Caco-2 (cell line): Measurements from ENCODE around the gene INPP4B. TPM values are rescaled to one million over a fixed set of nuclear protein-coding genes. Genes with fewer than 3 reads are reported as not detected.

ENCODE experiments used
- BruUV-seq: library from RNA; stranded (reverse); fragments of 400-500 nt; replicated peaks from 2 replicates; lab custom pipeline; 2021; lab: Mats Ljungman, UMichigan
- CTCF ChIA-PET: fragments of 300-600 bp; sonication (Branson Sonifier 250); formaldehyde crosslinking; loops from one replicate; lab custom pipeline; 2022; ENCODE audit warnings: antibody characterized with exemption; lab: Charles Lee
- POLR2A ChIA-PET: fragments of 300-600 bp; sonication (Branson Sonifier 250); formaldehyde crosslinking; loops from one replicate; lab custom pipeline; 2022; ENCODE audit warnings: antibody characterized with exemption; lab: Charles Lee
- DNase-seq, 2 experiments: peaks; one replicate each; pipeline versions ENCODE4 v3.0.0 to v3.0.0-alpha.2; 2020 to 2022
- H3K27me3 ChIP-seq: replicated peaks from 2 replicates; pipeline ENCODE4 v1.6.0; 2011; ENCODE audit warnings: low read length; ENCODE audit not compliant: control insufficient read depth, insufficient read depth
- H3K36me3 ChIP-seq: 2 replicates; pipeline ENCODE4 v1.5.1; 2011; ENCODE audit warnings: low read length; ENCODE audit not compliant: control insufficient read depth, insufficient read depth
- H3K4me1 ChIP-seq: fragments of 250-450 bp; sonication (Bioruptor Pico); 2 replicates; pipeline ENCODE4 v1.5.1; 2020; ENCODE audit warnings: mild to moderate bottlenecking
- H3K4me3 ChIP-seq: 2 replicates; pipeline ENCODE4 v1.5.1; 2011; ENCODE audit warnings: low read depth, mild to moderate bottlenecking, control low read depth, low read length
- H3K9me3 ChIP-seq: fragments of 250-450 bp; sonication (Bioruptor Pico); 2 replicates; pipeline ENCODE4 v1.5.1; 2020; ENCODE audit warnings: mild to moderate bottlenecking, moderate library complexity
- H3K27ac Mint-ChIP-seq: one replicate; pipeline ENCODE4 v1.8.0; 2022; ENCODE audit warnings: mixed read lengths; ENCODE audit not compliant: unreplicated experiment
- H3K27me3 Mint-ChIP-seq: one replicate; pipeline ENCODE4 v1.8.0; 2022; ENCODE audit warnings: mixed read lengths; ENCODE audit not compliant: insufficient read depth, unreplicated experiment
- H3K36me3 Mint-ChIP-seq: one replicate; pipeline ENCODE4 v1.8.0; 2022; ENCODE audit warnings: mild to moderate bottlenecking, mixed read lengths; ENCODE audit not compliant: insufficient read depth, unreplicated experiment
- H3K4me1 Mint-ChIP-seq: one replicate; pipeline ENCODE4 v1.8.0; 2022; ENCODE audit warnings: low read depth, mixed read lengths; ENCODE audit not compliant: unreplicated experiment
- H3K4me3 Mint-ChIP-seq: one replicate; pipeline ENCODE4 v1.8.0; 2022; ENCODE audit warnings: mild to moderate bottlenecking, moderate library complexity, mixed read lengths; ENCODE audit not compliant: unreplicated experiment
- H3K9me3 Mint-ChIP-seq: one replicate; pipeline ENCODE4 v1.8.0; 2022; ENCODE audit warnings: mixed read lengths; ENCODE audit not compliant: unreplicated experiment
- intact Hi-C: fragments of 100-400 bp; cut with micrococcal nuclease; formaldehyde crosslinking; loops from one replicate; pipeline ENCODE4 v1.10.0; 2022; ENCODE audit not compliant: unreplicated experiment
- total RNA-seq: library from RNA; stranded (reverse); gene quantifications from 2 replicates; pipeline ENCODE4 v1.2.3, GENCODE V29; 2022
- TF ChIP-seq, protein P1 (sequence below), 2 experiments: fragments of 200-600 bp in 1 of 2; IDR thresholded peaks; 1 replicate in 1 of 2; 2 replicates in 1 of 2; pipeline versions ENCODE4 v1.5.1 to v1.8.0; 2011 to 2022; ENCODE audit warnings: antibody characterized with exemption in 1 of 2, control low read depth in 1 of 2, inconsistent platforms in 1 of 2, low read depth in 1 of 2, low read length in 1 of 2, mild to moderate bottlenecking in 1 of 2, moderate library complexity in 1 of 2; ENCODE audit not compliant: insufficient read depth in 1 of 2, severe bottlenecking in 1 of 2, unreplicated experiment in 1 of 2

INPP4B gene
- total RNA-seq, 1 experiment from 2014 or later = 10.3 TPM

DNA sequence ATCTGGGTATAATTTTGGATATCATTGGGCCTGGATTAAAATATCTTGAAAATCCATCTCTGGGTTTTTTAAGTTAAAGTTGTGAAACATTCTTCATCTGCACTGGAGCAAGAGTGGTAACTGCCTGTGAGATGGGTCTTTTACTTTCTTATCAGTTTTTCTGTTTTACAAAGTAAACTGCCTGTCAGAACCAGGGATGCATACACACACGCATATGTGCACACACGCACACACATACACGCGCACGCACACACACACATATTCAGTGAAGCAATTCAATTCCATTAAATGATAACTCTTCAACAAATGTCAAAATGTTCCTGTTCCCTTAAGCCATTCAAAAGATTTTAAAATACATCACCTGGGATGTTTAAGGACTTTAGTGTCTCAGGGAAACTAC, 515.8 kb downstream of the INPP4B start:
- no peaks in the 10 kb centered on the region for H3K36me3 Mint-ChIP-seq
- no peak for DNase-seq
- no peaks in the 10 kb centered on the region for H3K27me3 Mint-ChIP-seq
- Histone ChIP-seq H3K27me3 (no peaks in the 10 kb centered on the region), H3K9me3 (no peaks in the 10 kb centered on the region), H3K4me1 (no peaks in the 10 kb centered on the region), H3K4me3 (no peak overlapping the region), H3K36me3 (no peaks in the 10 kb centered on the region)
- H3K4me1 Mint-ChIP-seq = no peaks in the 10 kb centered on the region
- TF ChIP-seq, protein P1, sequence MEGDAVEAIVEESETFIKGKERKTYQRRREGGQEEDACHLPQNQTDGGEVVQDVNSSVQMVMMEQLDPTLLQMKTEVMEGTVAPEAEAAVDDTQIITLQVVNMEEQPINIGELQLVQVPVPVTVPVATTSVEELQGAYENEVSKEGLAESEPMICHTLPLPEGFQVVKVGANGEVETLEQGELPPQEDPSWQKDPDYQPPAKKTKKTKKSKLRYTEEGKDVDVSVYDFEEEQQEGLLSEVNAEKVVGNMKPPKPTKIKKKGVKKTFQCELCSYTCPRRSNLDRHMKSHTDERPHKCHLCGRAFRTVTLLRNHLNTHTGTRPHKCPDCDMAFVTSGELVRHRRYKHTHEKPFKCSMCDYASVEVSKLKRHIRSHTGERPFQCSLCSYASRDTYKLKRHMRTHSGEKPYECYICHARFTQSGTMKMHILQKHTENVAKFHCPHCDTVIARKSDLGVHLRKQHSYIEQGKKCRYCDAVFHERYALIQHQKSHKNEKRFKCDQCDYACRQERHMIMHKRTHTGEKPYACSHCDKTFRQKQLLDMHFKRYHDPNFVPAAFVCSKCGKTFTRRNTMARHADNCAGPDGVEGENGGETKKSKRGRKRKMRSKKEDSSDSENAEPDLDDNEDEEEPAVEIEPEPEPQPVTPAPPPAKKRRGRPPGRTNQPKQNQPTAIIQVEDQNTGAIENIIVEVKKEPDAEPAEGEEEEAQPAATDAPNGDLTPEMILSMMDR (IDR thresholded peaks at IDR 0.05; ENCODE audit: insufficient read depth in 1 of 2, low read depth in 1 of 2, low read length in 1 of 2, severe bottlenecking in 1 of 2, unreplicated experiment in 1 of 2) = no peak
- no peaks in the 10 kb centered on the region for H3K9me3 Mint-ChIP-seq
- intact Hi-C loops = no loop called here
- H3K27ac Mint-ChIP-seq = no peak overlapping the region
- no TSS peak for BruUV-seq
- H3K4me3 Mint-ChIP-seq = no peak overlapping the region
- CTCF ChIA-PET = no interaction called here
- POLR2A ChIA-PET = no interaction called here

DNA sequence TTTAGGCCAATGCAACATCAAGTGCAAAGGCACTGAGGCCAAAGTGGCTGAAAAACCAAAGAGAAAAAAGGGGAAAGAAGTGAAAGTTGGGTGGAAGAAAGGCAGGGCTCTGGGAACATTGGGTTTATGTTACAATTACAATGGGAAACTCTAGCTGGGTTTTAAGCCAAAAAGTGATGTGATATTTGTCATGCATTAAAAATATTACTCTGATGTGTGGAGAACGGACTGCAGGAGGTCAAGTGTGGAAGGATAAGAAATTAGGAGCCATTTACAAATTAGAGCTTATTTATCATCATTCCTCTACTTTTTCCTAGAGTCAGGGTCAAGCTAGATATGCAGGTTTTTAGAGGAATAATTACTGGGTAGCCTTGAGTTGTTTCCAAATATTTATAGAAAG, 516.8 kb downstream of the INPP4B start:
- Mint-ChIP-seq H3K4me1 (no peaks in the 10 kb centered on the region), H3K27me3 (no peaks in the 10 kb centered on the region), H3K9me3 (no peaks in the 10 kb centered on the region), H3K27ac (no peak overlapping the region), H3K4me3 (no peak overlapping the region), H3K36me3 (no peaks in the 10 kb centered on the region)
- H3K4me3 ChIP-seq = no peak overlapping the region
- CTCF ChIA-PET = no interaction called here
- no peak for DNase-seq
- TF ChIP-seq, protein P1 (IDR thresholded peaks at IDR 0.05; ENCODE audit: insufficient read depth in 1 of 2, low read depth in 1 of 2, low read length in 1 of 2, severe bottlenecking in 1 of 2, unreplicated experiment in 1 of 2) = no peak
- H3K9me3 ChIP-seq = no peaks in the 10 kb centered on the region
- POLR2A ChIA-PET = no interaction called here
- H3K4me1 ChIP-seq = no peaks in the 10 kb centered on the region
- BruUV-seq = no TSS peak
- no peaks in the 10 kb centered on the region for H3K27me3 ChIP-seq
- no peaks in the 10 kb centered on the region for H3K36me3 ChIP-seq
- intact Hi-C loops = no loop called here

DNA sequence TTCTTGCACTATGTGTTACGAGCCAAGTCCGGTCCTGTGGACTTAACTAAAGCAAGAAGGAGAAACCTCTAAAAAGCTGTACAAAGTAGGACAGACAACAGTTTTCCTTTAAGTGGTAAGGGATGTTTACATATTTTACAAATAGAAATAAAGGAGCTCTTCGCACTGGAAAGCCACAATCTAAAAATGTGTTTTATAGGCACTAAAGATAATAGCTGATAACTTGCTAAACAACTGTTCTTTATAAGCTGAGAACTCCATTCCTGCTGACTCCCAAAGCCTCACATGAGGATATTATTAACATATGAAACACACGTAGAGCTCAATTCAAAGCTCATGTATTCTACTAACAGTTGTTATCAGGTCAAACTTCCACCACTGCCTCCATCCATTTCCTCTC, 519.9 kb downstream of the INPP4B start:
- intact Hi-C loops = no loop called here
- no peak overlapping the region for H3K27ac Mint-ChIP-seq
- no peaks in the 10 kb centered on the region for H3K27me3 Mint-ChIP-seq
- DNase-seq = no peak
- no peaks in the 10 kb centered on the region for H3K4me1 Mint-ChIP-seq
- Histone ChIP-seq H3K4me3 (no peak overlapping the region), H3K27me3 (no peaks in the 10 kb centered on the region), H3K9me3 (no peaks in the 10 kb centered on the region), H3K4me1 (no peaks in the 10 kb centered on the region), H3K36me3 (no peaks in the 10 kb centered on the region)
- H3K9me3 Mint-ChIP-seq = peaks cover 7% of the 10 kb centered on the region
- BruUV-seq = no TSS peak
- TF ChIP-seq, protein P1 (IDR thresholded peaks at IDR 0.05; ENCODE audit: insufficient read depth in 1 of 2, low read depth in 1 of 2, low read length in 1 of 2, severe bottlenecking in 1 of 2, unreplicated experiment in 1 of 2) = no peak
- no peaks in the 10 kb centered on the region for H3K36me3 Mint-ChIP-seq
- ChIA-PET POLR2A (no interaction called here), CTCF (no interaction called here)
- no peak overlapping the region for H3K4me3 Mint-ChIP-seq
